KOPT-K1 (cell line): ENCODE data around the gene NEDD9.

ENCODE experiments used
- H3K27ac ChIP-seq: fragments of 200-600 bp; sonication (generic); 2 replicates; pipeline ENCODE4 v1.5.1; 2016; ENCODE audit warnings: antibody characterized with exemption, mild to moderate bottlenecking, low read depth, low read length; ENCODE audit not compliant: poor library complexity, severe bottlenecking
- H3K36me3 ChIP-seq: fragments of 200-600 bp; sonication (generic); 2 replicates; pipeline ENCODE4 v1.5.1; 2017; ENCODE audit warnings: antibody characterized with exemption, mild to moderate bottlenecking, low read length, moderate library complexity; ENCODE audit not compliant: insufficient read depth
- H3K9me3 ChIP-seq: fragments of 200-600 bp; sonication (generic); 2 replicates; pipeline ENCODE4 v1.5.1; 2017; ENCODE audit warnings: antibody characterized with exemption, low read length, mild to moderate bottlenecking; ENCODE audit not compliant: insufficient read depth, poor library complexity, severe bottlenecking

NEDD9 gene

GRCh38 chr6:11245381-11246256 is 13.2 kb upstream of the NEDD9 start:
- Histone ChIP-seq H3K27ac (no peak overlapping the region), H3K9me3 (no peaks in the 10 kb centered on the region), H3K36me3 (peaks cover 12% of the 10 kb centered on the region; the same call in 1 of the 2 replicates)

GRCh38 chr6:11244387-11245126 is 12.1 kb upstream of the NEDD9 start:
- H3K36me3 ChIP-seq: peaks cover 8% of the 10 kb centered on the region; the same call in 1 of the 2 replicates
- H3K27ac ChIP-seq: no peak overlapping the region

GRCh38 chr6:11243861-11244260 is 11.4 kb upstream of the NEDD9 start:
- no peaks in the 10 kb centered on the region for H3K9me3 ChIP-seq
- H3K27ac ChIP-seq: no peak overlapping the region
- 0 out of 2 replicates have a peak, but pooled peaks cover under 1% of the 10 kb centered on the region for H3K36me3 ChIP-seq

More at GRCh38 chr6:11244387-11245126, 12.1 kb upstream of the NEDD9 start:
- H3K9me3 ChIP-seq: no peaks in the 10 kb centered on the region

- no peaks in the 10 kb centered on the region for H3K9me3 ChIP-seq
- H3K27ac ChIP-seq: no peak overlapping the region
- no peaks in the 10 kb centered on the region for H3K36me3 ChIP-seq
These were observed 10.2 kb upstream of the NEDD9 start for GRCh38 chr6:11242711-11243110.

GRCh38 chr6:11241793-11242201 is 9.3 kb upstream of the NEDD9 start:
- H3K27ac ChIP-seq: no peak overlapping the region
- no peaks in the 10 kb centered on the region for H3K9me3 ChIP-seq
- H3K36me3 ChIP-seq: no peaks in the 10 kb centered on the region

- no peaks in the 10 kb centered on the region for H3K9me3 ChIP-seq
- H3K27ac ChIP-seq: no peak overlapping the region
- H3K36me3 ChIP-seq: no peaks in the 10 kb centered on the region
These were observed 8.8 kb upstream of the NEDD9 start for GRCh38 chr6:11241154-11241792.

- Histone ChIP-seq H3K9me3 (no peaks in the 10 kb centered on the region), H3K36me3 (no peaks in the 10 kb centered on the region), H3K27ac (no peak overlapping the region)
These were observed 5.5 kb upstream of the NEDD9 start for GRCh38 chr6:11237956-11238355.

- Histone ChIP-seq H3K27ac (no peak overlapping the region), H3K9me3 (no peaks in the 10 kb centered on the region), H3K36me3 (no peaks in the 10 kb centered on the region)
These were observed 5.0 kb upstream of the NEDD9 start for GRCh38 chr6:11237428-11237827.

- Histone ChIP-seq H3K36me3 (no peaks in the 10 kb centered on the region), H3K9me3 (no peaks in the 10 kb centered on the region), H3K27ac (no peak overlapping the region)
These were observed 4.4 kb upstream of the NEDD9 start for GRCh38 chr6:11236915-11237314.

GRCh38 chr6:11236076-11236750 is 3.7 kb upstream of the NEDD9 start:
- Histone ChIP-seq H3K9me3 (no peaks in the 10 kb centered on the region), H3K27ac (no peak overlapping the region), H3K36me3 (no peaks in the 10 kb centered on the region)

GRCh38 chr6:11235062-11235461 is 2.6 kb upstream of the NEDD9 start:
- no peaks in the 10 kb centered on the region for H3K9me3 ChIP-seq
- no peak overlapping the region for H3K27ac ChIP-seq
- no peaks in the 10 kb centered on the region for H3K36me3 ChIP-seq

GRCh38 chr6:11233673-11234573 is 1.5 kb upstream of the NEDD9 start:
- H3K27ac ChIP-seq: peak overlapping the region; percentile 95
- no peaks in the 10 kb centered on the region for H3K36me3 ChIP-seq
- no peaks in the 10 kb centered on the region for H3K9me3 ChIP-seq

GRCh38 chr6:11232770-11233626 is 530 bp upstream of the NEDD9 start:
- Histone ChIP-seq H3K27ac (peak overlapping the region; percentile 95), H3K36me3 (no peaks in the 10 kb centered on the region), H3K9me3 (no peaks in the 10 kb centered on the region)
